HG02798 (cell line): ENCODE results near the gene CHST8.

ENCODE experiments used
- ATAC-seq: cut with Tn5 transposase; IDR thresholded peaks from one replicate; pipeline ENCODE4 v1.9.1; 2021; ENCODE audit warnings: mild to moderate bottlenecking; ENCODE audit not compliant: unreplicated experiment, poor library complexity

The CHST8 gene

DNA sequence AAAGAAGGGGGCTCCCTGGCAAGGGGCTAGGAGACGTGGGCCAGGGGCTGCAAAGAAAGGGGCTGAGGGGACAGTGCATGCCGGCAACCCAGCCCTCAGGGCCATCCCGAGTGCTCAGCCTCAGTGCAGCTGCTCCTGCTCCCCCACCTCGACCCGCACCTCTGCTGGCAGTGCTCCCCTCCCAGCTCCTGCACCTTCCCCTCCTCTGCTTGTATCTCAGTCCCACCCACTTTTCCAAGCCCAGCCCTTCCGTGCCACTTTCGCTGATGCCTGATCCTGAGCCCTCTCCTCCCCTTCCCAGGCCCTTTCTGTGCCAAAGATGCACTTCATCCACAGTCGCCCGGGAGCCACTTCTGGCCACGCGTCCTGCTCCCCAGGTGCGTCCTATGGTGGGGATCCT, 105.0 kb downstream of the CHST8 start:
- ATAC-seq: no peak

DNA sequence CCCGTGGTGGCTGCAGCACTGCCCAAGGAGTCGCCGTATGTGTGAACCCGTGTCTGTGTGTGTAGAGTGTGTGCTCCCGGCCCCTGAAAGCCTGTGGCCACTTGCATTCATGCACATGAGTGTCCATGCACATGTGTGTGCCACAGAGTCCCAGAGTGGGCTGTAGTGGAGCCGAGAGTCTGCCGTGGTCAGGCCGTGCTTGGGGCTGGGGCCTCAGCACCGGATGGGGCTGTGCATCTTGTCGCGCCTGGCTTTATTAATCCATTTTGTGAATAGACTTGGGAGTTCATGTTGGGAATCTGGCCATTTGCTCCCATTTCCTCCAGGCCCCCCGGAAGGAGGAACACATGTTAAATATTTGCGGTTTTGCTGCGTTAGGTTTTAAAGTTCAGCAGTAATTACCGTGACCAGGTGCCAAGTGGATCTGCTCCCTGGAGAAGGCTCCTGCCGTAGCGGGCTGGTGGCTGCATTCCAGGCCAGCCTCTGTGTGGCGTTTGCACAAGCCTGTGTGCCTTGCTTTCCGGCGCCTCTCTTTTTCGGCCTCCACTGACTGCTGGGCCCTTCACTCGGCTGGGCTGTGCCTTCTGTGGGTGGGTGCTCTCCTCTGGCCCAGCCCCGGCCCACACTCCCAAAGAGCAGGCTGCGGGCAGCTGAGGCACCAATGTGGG, 105.7 kb downstream of the CHST8 start:
- no peak for ATAC-seq

DNA sequence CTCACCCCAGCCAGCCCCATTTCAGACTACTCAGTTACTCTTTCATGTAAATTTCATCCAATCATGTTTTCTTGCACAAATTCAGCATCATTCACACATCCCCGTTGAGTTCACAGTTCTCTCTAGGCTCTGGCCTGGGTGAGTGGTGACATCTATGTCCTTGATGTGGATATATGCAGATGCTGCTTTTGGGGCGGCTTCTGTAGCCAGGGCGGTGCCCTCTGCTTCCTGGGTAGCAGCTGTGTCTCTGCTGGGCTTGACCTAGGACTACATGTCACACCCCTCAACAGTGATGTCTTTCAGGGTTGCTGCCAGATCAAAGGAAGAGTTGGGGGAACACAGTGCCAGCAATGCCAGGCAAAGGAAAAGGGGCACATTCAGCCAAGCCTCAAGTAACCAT, 106.4 kb downstream of the CHST8 start:
- no peak for ATAC-seq

DNA sequence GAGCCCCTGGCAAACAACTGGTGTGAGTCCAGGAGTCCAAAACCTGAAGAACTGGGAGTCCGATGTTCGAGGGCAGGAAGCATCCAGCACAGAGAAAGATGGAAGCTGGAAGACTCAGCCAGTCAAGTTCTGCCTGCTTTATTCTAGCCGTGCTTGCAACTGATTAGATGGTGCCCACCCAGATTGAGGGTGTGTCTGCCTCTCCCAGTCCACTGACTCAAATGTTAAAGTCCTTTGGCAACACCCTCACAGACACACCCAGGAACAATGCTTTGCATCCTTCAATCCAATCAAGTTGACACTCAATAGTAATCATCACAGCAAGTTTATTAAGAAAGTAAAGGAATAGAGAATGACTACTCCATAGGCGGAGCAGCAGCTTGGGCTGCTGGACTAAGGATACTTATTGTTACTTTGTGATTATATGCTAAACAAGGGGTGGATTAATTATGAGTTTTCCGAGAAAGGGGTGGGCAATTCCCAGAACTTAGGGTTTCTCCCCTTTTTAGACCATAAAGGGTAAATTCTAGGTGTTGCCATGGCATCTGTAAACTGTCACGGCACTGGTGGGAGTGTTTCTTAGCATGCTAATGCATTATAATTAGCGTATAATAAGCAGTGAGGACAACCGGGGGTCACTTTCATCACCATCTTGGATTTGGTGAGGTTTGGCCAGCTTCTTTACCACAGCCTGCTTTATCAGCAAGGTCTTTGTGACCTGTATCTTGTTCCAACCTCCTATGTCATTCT, 109.3 kb downstream of the CHST8 start:
- no peak for ATAC-seq

DNA sequence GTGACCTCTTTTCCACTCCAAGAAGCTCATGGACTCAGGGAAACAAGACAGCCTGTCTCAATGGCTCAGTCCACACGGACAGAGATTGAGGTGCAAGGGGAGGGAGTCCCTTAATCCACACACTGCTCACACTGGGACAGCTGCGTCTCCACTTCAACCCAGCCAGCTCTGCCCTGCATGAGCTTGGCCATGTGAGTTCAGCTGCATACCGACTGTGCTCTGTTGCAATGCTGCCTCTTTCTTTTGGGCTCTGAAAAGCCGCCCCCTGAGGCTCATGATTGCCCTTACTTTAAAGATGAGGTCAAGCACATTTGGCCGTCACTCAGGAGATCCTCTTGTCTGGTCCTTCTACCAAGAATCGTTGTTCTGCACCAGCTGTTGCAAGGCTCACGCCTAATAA, 110.1 kb downstream of the CHST8 start:
- no peak for ATAC-seq

DNA sequence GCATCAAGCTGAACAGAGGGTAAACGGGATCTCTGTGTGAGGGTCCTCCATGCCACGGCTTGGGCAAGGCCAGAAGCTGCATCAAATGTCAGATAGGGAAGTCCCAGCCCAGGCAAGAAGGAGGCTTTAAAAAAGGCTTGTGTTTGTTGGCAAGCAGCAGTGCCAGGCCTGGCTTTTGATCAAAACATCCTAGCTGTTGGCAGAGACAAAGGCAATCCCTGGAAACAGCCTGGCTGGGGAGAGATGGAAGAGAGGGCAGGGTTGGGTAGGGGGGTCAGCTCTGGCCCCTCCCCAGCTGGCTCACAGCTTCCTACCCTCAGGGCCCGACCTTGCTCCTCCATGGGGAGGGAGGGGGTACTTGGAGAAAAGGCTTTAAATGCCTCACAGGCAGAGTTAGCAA, 113.2 kb downstream of the CHST8 start:
- ATAC-seq: no peak

DNA sequence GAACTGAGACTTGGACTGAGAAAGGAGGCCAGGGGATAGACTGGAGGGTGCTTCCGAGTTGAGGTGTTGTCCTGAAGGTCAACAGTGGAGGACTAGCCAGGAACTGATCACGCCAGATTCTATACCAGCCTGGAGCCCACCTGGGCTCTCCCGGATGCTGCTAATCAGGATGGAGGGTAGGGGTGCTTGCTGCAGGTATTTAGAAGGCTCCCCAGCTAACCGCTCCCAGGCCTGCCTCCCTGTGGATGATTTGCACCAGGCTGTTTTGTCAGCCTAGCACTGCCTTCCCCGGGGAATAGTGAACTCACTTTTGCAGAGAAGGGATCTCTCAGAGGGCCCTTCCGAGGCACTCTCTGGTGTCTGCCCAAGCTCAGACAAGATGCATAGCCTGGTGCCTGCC, 114.4 kb downstream of the CHST8 start:
- ATAC-seq: no peak

DNA sequence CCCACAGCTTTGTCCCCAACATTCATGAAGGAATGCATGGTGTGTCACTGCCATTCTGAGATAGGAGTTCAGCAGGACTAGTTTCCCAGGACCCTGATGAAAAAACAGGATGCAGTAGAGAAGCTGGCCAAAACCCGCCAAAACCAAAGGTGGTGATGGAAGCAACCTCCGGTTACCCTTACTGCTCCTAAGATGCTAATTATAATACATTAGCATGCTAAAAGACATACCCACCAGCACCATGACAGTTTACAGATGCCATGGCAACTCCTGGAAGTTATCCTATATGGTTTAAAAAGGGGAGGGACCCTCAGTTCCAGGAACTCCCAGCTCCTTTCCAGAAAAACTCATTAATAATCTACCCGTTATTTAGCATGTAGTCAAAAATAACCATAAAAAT, 115.0 kb downstream of the CHST8 start:
- no peak for ATAC-seq

DNA sequence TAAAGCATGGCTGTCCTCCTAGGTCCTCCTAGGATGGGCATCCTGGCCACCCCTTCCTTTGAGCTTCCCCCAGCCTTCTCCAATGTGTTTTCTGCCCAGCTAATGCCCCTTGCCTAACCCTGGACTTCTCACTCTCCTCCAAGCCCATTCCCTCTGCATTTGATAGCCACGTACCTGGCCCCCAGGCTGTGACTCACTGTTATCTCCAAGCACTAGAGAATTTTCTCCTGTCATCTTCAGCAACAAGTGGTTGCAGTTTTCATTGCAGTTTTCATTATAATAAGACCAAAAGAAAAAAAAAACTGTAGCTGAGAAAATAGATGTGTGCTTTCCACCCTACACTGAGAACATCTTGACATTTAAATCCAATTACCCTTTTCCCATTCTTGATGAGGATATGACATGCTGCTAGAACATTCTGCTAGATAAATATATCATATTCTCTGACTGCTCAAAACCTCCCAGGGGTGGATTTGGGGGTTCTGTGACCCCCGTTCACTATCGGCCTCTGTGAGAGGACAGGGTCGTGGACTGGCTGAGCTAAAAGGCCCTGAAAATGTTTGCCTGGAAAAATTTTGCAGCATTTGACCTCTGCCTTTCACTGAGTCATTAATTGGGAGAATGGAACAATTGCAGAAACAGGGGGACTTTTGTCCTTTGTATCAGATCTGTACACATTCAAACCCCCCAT, 116.1 kb downstream of the CHST8 start:
- no peak for ATAC-seq

DNA sequence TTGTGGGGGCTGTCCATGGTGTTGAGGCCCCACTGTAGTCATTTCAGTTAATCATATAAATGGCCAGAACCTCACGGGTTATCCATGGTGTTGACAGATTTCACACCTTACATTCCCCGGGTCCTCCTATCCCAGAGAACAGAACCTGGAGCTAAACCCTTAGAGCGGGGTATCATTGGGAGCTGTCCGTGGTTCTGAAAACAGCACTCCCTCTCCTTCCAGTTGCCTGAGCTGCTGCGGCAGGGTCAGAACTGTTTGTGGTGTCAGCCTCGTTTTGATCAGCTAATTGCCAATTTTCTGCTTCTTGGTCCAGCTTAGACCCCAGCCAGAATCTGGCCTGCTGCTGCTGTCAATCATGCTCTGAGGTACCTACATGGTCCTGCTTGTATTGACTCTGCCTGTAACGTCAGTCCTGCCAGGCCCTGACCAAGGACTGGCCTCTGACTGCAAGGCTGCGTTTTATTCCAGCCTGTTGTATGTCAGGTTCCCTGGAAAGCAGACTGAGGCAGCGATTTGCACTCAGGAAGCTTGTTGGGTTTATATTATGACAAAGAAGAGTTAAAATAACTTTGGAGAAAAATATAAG, 119.2 kb downstream of the CHST8 start:
- no peak for ATAC-seq

DNA sequence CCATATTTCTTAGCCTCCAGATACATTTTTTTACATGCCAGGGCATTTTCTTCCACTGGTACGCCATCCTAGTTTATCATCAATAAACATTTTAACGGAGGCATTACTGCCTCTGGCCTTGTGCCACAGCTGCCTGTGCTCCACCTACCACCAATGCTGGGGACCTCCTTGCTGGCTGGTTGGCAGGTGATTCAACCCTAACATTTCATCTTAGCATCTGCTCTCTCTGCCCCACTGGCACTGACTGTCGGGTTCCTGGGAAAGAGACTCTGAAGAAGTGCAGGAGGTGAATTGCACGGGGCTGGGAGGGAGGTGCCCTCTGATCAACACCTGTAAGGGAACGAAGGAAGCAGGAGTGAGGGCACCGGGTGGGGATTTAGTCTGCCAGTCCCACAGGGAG, 123.5 kb downstream of the CHST8 start:
- ATAC-seq: no peak

DNA sequence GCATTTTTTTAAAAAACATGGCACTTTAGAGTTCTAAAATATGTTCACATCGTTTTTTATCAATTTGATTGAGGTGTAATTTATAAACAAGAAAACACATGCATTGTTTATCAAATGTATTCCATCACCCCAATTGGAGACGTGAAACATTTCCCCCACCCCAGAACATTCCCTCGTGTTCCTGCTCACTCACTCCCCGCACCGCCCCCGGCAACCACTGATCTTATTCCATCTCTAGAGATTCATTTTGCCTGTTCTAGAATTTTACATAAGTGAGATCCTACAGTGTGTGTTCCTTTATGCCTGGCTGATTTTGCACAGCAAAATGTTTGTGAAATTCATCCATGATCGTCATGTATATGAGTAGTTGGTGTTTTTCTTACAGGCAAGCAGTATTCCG, 124.4 kb downstream of the CHST8 start:
- ATAC-seq: no peak

DNA sequence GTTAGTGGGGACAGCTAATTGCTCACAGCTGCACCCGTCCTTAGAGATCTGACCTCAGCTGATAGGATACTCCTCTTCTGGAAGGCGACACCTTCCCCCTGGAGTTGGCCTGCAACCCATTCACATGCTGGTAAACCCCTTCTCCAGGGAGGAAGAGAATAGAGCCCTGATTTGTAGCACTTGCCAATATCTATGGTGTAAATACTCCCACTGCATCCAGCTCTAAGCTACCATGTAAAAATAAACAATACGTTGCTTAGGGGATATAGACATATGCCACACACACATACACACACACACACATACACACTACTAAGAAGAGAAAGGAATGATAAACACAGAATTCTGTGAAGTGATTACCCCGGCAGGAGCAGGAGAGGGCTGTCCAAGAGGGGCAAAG, 125.5 kb downstream of the CHST8 start:
- no peak for ATAC-seq

DNA sequence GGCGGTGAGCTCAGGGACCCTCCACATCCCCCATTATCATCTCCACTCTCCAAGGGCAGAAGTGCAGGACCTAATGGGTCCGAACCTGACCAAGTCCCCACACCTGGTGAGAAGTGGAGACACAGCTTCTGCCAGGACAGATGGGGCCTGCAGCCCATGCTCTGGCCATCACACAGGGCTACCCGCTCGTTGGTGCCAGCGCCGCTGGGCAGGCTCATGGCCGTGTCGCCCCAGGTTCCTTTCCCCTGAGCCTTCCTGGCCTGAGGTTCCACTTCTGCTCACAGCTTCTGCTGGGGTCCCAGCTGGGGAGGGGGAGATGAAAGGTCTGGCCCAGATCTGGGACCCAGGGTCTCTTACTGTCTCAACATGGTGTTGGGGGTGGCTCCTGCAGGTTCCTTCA, 126.5 kb downstream of the CHST8 start:
- no peak for ATAC-seq

DNA sequence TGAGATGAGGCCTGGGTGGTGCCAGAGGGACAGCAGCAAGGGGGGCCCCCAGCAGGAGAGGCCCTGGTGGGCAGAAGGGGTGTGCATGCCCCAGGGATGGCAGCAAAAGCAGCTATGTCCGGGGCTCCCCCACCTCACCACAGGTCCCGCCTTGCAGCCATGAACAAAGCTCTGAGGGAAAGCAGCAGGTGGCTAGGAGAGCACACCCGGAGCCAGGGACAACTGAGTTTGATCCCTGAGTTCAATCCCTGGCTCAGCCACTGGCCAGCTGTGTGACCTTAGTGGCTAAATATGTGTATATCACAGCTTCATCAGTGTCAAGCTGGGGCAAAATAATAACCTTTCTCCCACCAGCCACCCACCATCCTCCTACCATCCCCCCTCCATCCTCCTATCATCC, 127.3 kb downstream of the CHST8 start:
- ATAC-seq: no peak

DNA sequence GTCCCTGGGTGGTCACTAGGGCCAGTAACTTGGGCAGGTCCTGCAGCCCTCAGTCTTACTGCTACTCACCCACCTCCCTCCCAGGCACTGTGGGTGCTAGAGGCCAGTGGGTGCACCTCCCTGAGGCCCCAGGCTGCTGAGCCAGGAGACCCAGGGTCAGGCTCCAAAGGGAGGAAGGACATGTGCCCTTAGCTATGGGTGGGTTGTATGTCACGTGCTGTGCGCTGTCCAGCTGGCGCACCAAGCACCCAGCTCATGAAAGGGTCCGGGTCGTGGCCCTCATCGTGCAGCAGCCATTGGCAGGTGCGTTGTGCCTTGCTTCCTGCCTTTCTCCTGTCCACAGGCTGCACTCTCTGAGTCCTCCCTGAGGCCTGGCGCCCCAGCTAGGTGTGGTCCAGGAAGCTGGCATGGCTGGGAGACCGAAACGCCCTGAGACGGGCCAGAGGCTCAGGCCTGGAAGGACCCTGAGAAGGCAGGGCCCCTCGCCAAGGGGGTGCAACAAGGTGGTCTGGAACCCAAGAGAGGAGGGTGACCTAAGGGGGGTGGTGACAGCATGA, 127.9 kb downstream of the CHST8 start:
- no peak for ATAC-seq

DNA sequence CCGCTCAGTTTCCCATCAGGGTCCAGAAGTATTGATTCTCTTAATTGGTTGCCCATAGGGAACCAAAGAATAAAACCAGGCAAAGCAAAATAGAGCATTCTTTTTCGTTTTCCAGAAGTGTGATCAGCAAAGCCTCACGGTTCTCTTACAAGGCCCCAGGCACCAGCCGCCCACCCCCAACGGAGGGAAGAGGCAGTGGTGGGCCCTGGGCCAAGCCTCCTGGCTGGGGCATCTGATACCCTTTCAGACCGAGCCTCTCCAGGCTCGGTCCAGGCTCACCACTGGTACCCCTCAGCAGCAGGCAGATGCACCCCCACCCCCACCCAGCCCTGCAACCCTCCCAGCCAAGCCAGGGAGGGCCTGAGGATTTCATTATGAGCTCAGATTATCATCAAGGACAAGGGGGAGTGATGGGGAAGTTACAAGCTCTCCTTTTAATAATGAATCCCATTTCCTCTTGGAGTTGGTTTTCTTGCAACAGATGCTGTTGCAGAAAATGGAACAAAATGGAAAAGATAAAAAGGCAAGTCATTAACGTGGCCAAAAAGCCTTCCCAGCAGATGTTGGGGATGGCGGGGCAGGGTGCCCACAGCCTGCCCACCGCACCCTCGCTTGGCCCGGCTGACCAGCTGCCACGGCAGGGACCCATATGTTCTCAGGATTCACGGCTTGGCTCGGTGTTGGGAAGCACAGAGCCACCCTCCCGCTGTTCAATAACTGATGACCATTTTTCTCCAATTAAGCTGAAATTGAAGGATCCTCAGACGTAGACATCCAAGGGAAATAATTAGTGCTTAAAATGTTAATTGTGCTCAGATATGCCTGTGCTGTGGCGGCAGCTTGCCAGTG, 129.1 kb downstream of the CHST8 start:
- no peak for ATAC-seq

DNA sequence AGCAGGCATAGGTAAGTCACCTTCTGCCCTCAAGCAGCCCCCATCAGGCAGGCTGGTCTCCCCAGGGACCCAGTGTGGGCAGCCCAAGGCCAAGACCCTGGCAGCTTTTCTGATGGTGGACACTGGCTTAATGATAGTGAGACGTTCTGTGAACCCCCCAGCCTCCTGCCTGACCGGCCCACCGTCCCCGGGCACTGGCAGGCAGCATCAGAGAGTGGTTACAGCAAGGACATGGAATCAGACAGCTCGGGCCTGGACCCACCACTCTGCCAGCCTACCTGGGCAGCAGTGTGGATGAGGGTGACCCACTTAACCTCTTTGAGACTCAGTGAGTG, 129.7 kb downstream of the CHST8 start:
- no peak for ATAC-seq

DNA sequence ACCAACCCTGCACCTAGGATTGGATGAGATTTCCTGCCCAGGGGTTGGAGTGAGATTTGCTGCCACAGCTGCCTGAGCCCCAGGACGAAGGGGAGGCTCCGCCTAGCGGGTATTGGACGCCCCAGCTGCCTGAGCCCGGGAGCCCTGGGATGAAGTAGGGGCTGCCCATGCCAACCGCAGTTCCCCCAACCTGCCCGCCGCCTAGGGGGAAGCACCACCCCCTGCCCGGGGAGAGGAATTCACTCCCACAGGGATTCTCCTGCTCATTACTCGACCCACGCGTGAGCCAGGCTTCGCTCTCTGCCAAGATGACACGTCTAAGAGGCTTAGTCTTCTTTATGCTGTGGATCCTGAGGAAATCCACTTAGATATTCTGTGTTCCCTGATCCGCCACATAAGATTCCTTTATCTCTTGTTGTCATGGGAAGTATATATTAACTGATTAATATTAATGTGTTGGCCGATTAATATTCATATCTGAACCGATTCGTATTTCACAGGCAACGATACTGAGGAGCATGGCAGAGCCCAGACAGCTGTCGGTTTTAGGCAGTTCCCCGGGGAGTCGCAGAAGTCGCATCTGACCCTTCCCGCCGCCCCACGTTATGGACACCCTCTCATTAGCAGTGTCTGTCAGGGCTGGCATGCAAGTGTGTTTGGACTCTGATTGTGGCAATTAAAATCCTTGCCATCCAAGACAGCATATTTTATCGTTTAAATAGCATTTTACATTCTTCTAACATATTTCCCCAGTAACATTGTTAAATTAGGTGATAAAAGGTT, 130.5 kb downstream of the CHST8 start:
- no peak for ATAC-seq
